Activated T-cell treated with anti-CD3 and anti-CD28 coated beads, Interleukin-2, amount 50 U/mL, for 24 hours (primary cell): ENCODE data around the gene TIGD1.

ENCODE experiments used
- DNase-seq: peaks from one replicate; pipeline ENCODE4 v3.0.0-alpha.2; 2020
- H3K27ac Mint-ChIP-seq: 2 replicates; pipeline ENCODE4 v1.8.0; 2020; ENCODE audit warnings: mild to moderate bottlenecking, mixed read lengths
- H3K27me3 Mint-ChIP-seq: 2 replicates; pipeline ENCODE4 v1.8.0; 2020; ENCODE audit warnings: mixed read lengths
- H3K36me3 Mint-ChIP-seq: 2 replicates; pipeline ENCODE4 v1.8.0; 2020; ENCODE audit warnings: low read depth, mixed read lengths
- H3K4me1 Mint-ChIP-seq: 2 replicates; pipeline ENCODE4 v1.8.0; 2020; ENCODE audit warnings: low read depth, mixed read lengths
- H3K4me3 Mint-ChIP-seq: 2 replicates; pipeline ENCODE4 v1.8.0; 2020; ENCODE audit warnings: mild to moderate bottlenecking, moderate library complexity, mixed read lengths
- H3K9me3 Mint-ChIP-seq: 2 replicates; pipeline ENCODE4 v1.8.0; 2020; ENCODE audit warnings: mixed read lengths

Gene TIGD1

GRCh38 chr2:232525791-232526371 is 24.5 kb downstream of the TIGD1 start, which contains the start of gene CHRND:
CHRND (plus strand) TSS chr2:232526160; CDS start chr2:232526216, 56 bp downstream.
- Mint-ChIP-seq H3K9me3 (no peaks in the 10 kb centered on the region), H3K4me3 (no peak within 1 kb of the TSS), H3K27me3 (peaks cover 67% of the 10 kb centered on the region), H3K27ac (no peak within 1 kb of the TSS), H3K4me1 (peaks cover 22% of the 10 kb centered on the region), H3K36me3 (no peaks in the 10 kb centered on the region)
- DNase-seq, result no peak

GRCh38 chr2:232525199-232525598 is 25.2 kb downstream of the TIGD1 start:
- DNase-seq, result no peak
- H3K4me3 Mint-ChIP-seq, result no peak overlapping the region
- no peak overlapping the region for H3K27ac Mint-ChIP-seq
- H3K27me3 Mint-ChIP-seq, result peaks cover 67% of the 10 kb centered on the region
- peaks cover 22% of the 10 kb centered on the region for H3K4me1 Mint-ChIP-seq
- H3K9me3 Mint-ChIP-seq, result no peaks in the 10 kb centered on the region
- H3K36me3 Mint-ChIP-seq, result no peaks in the 10 kb centered on the region

- Mint-ChIP-seq H3K4me3 (no peak overlapping the region), H3K36me3 (no peaks in the 10 kb centered on the region), H3K4me1 (peaks cover 22% of the 10 kb centered on the region), H3K27ac (no peak overlapping the region), H3K27me3 (peaks cover 66% of the 10 kb centered on the region), H3K9me3 (no peaks in the 10 kb centered on the region)
- DNase-seq, result no peak
Observed at GRCh38 chr2:232524771-232525170, 25.6 kb downstream of the TIGD1 start.

GRCh38 chr2:232523682-232524597 is 26.4 kb downstream of the TIGD1 start:
- DNase-seq, result peak; percentile 57
- peaks cover 65% of the 10 kb centered on the region for H3K27me3 Mint-ChIP-seq
- H3K4me1 Mint-ChIP-seq, result peaks cover 17% of the 10 kb centered on the region
- no peak overlapping the region for H3K4me3 Mint-ChIP-seq
- no peak overlapping the region for H3K27ac Mint-ChIP-seq
- no peaks in the 10 kb centered on the region for H3K9me3 Mint-ChIP-seq
- no peaks in the 10 kb centered on the region for H3K36me3 Mint-ChIP-seq

GRCh38 chr2:232523402-232523681 is 27.0 kb downstream of the TIGD1 start:
- Mint-ChIP-seq H3K4me3 (no peak overlapping the region), H3K36me3 (no peaks in the 10 kb centered on the region), H3K27ac (no peak overlapping the region), H3K9me3 (no peaks in the 10 kb centered on the region), H3K4me1 (peaks cover 11% of the 10 kb centered on the region), H3K27me3 (peaks cover 60% of the 10 kb centered on the region)
- DNase-seq, result no peak

- no peak overlapping the region for H3K4me3 Mint-ChIP-seq
- no peak for DNase-seq
- peaks cover 58% of the 10 kb centered on the region for H3K27me3 Mint-ChIP-seq
Observed at GRCh38 chr2:232522623-232523401, 27.5 kb downstream of the TIGD1 start.

GRCh38 chr2:232521959-232522622 is 28.3 kb downstream of the TIGD1 start:
- peak; percentile 85 for DNase-seq
- Mint-ChIP-seq H3K27me3 (peaks cover 57% of the 10 kb centered on the region), H3K4me3 (no peak overlapping the region), H3K9me3 (no peaks in the 10 kb centered on the region), H3K27ac (no peak overlapping the region), H3K4me1 (peaks cover 9% of the 10 kb centered on the region), H3K36me3 (no peaks in the 10 kb centered on the region)

More at GRCh38 chr2:232522623-232523401, 27.5 kb downstream of the TIGD1 start:
- no peak overlapping the region for H3K27ac Mint-ChIP-seq
- no peaks in the 10 kb centered on the region for H3K9me3 Mint-ChIP-seq
- peaks cover 9% of the 10 kb centered on the region for H3K4me1 Mint-ChIP-seq
- H3K36me3 Mint-ChIP-seq, result no peaks in the 10 kb centered on the region

- H3K36me3 Mint-ChIP-seq, result no peaks in the 10 kb centered on the region
- H3K27ac Mint-ChIP-seq, result no peak overlapping the region
- peaks cover 49% of the 10 kb centered on the region for H3K27me3 Mint-ChIP-seq
- H3K4me1 Mint-ChIP-seq, result peaks cover 9% of the 10 kb centered on the region
- no peak overlapping the region for H3K4me3 Mint-ChIP-seq
- DNase-seq, result no peak
- H3K9me3 Mint-ChIP-seq, result no peaks in the 10 kb centered on the region
Observed at GRCh38 chr2:232521098-232521497, 29.3 kb downstream of the TIGD1 start.

- no peak overlapping the region for H3K27ac Mint-ChIP-seq
- no peaks in the 10 kb centered on the region for H3K9me3 Mint-ChIP-seq
- no peaks in the 10 kb centered on the region for H3K36me3 Mint-ChIP-seq
- peaks cover 9% of the 10 kb centered on the region for H3K4me1 Mint-ChIP-seq
- H3K27me3 Mint-ChIP-seq, result peaks cover 47% of the 10 kb centered on the region
- DNase-seq, result no peak
- no peak overlapping the region for H3K4me3 Mint-ChIP-seq
Observed at GRCh38 chr2:232520489-232520888, 29.9 kb downstream of the TIGD1 start.

GRCh38 chr2:232519581-232520438 is 30.5 kb downstream of the TIGD1 start, which contains the start of gene PRSS56:
PRSS56 (plus strand) TSS chr2:232520388; CDS start chr2:232520599, 211 bp downstream.
- H3K9me3 Mint-ChIP-seq, result no peaks in the 10 kb centered on the region
- H3K4me1 Mint-ChIP-seq, result peaks cover 9% of the 10 kb centered on the region
- H3K4me3 Mint-ChIP-seq, result no peak within 1 kb of the TSS
- no peak within 1 kb of the TSS for H3K27ac Mint-ChIP-seq
- peaks cover 44% of the 10 kb centered on the region for H3K27me3 Mint-ChIP-seq
- no peaks in the 10 kb centered on the region for H3K36me3 Mint-ChIP-seq
- no peak for DNase-seq

- no peak for DNase-seq
- Mint-ChIP-seq H3K27me3 (peaks cover 36% of the 10 kb centered on the region), H3K27ac (no peak overlapping the region), H3K36me3 (no peaks in the 10 kb centered on the region), H3K9me3 (no peaks in the 10 kb centered on the region), H3K4me3 (no peak overlapping the region), H3K4me1 (peaks cover 6% of the 10 kb centered on the region)
Observed at GRCh38 chr2:232518844-232519243, 31.5 kb downstream of the TIGD1 start.

GRCh38 chr2:232516551-232516950 is 33.8 kb downstream of the TIGD1 start:
- H3K9me3 Mint-ChIP-seq, result no peaks in the 10 kb centered on the region
- H3K4me1 Mint-ChIP-seq, result peaks cover 2% of the 10 kb centered on the region
- no peak overlapping the region for H3K27ac Mint-ChIP-seq
- no peaks in the 10 kb centered on the region for H3K36me3 Mint-ChIP-seq
- DNase-seq, result no peak
- H3K4me3 Mint-ChIP-seq, result no peak overlapping the region
- peaks cover 24% of the 10 kb centered on the region for H3K27me3 Mint-ChIP-seq

- no peaks in the 10 kb centered on the region for H3K4me1 Mint-ChIP-seq
- H3K9me3 Mint-ChIP-seq, result no peaks in the 10 kb centered on the region
- no peak overlapping the region for H3K4me3 Mint-ChIP-seq
- H3K27ac Mint-ChIP-seq, result no peak overlapping the region
- peaks cover 15% of the 10 kb centered on the region for H3K27me3 Mint-ChIP-seq
- no peak for DNase-seq
- no peaks in the 10 kb centered on the region for H3K36me3 Mint-ChIP-seq
Observed at GRCh38 chr2:232515639-232516038, 34.7 kb downstream of the TIGD1 start.
